T-helper 1 cell (primary cell): ENCODE data around the gene VWA8.
"Not testable (repeated sequence)": the region's sequence is repeated elsewhere in the genome, so short reads cannot be mapped to it uniquely, and the experiment has no call there.

ENCODE experiments used
- DNase-seq, 5 donors: peaks; one replicate each; pipeline ENCODE4 v3.0.0-alpha.2; 2012 to 2020

VWA8 gene

GRCh38 chr13:41641961-41642360, 318.9 kb downstream of the VWA8 start:
- no peak for DNase-seq

- no peak for DNase-seq
These were observed 319.5 kb downstream of the VWA8 start for GRCh38 chr13:41641429-41641828.

- DNase-seq = no peak
These were observed 320.7 kb downstream of the VWA8 start for GRCh38 chr13:41639955-41640780.

- no peak for DNase-seq
These were observed 321.5 kb downstream of the VWA8 start for GRCh38 chr13:41639237-41639904.

GRCh38 chr13:41637586-41637985, 323.3 kb downstream of the VWA8 start:
- no peak for DNase-seq

- not testable (repeated sequence) for DNase-seq
These were observed 323.9 kb downstream of the VWA8 start for GRCh38 chr13:41637032-41637431.

GRCh38 chr13:41636590-41636989, 324.3 kb downstream of the VWA8 start:
- not testable (repeated sequence) for DNase-seq

GRCh38 chr13:41634407-41634806, 326.5 kb downstream of the VWA8 start:
- DNase-seq = no peak

- DNase-seq = no peak
These were observed 327.1 kb downstream of the VWA8 start for GRCh38 chr13:41633776-41634175.

GRCh38 chr13:41631296-41631965, 329.5 kb downstream of the VWA8 start:
- DNase-seq = no peak

GRCh38 chr13:41627425-41627824, 333.5 kb downstream of the VWA8 start:
- DNase-seq = no peak

GRCh38 chr13:41624041-41624440, 336.9 kb downstream of the VWA8 start:
- no peak for DNase-seq

GRCh38 chr13:41622432-41623429, 338.2 kb downstream of the VWA8 start:
- no peak for DNase-seq

- no peak for DNase-seq
These were observed 339.0 kb downstream of the VWA8 start for GRCh38 chr13:41621716-41622431.

- not testable (repeated sequence) for DNase-seq
These were observed 343.3 kb downstream of the VWA8 start for GRCh38 chr13:41617633-41618032.

GRCh38 chr13:41616151-41616550, 344.8 kb downstream of the VWA8 start:
- no peak for DNase-seq

- DNase-seq = no peak
These were observed 345.4 kb downstream of the VWA8 start for GRCh38 chr13:41615528-41615855.

GRCh38 chr13:41614671-41615527, 346.0 kb downstream of the VWA8 start:
- DNase-seq = no peak

GRCh38 chr13:41613984-41614661, 346.8 kb downstream of the VWA8 start:
- DNase-seq = no peak

- no peak for DNase-seq
These were observed 347.4 kb downstream of the VWA8 start for GRCh38 chr13:41613471-41613870.
